Tongue (tissue), 2 donors: ENCODE measurements around the gene ARL8A. TPM values are rescaled to one million over a fixed set of nuclear protein-coding genes. Genes with fewer than 3 reads are reported as not detected.

Experiments
- DNase-seq: peaks from one replicate; pipeline ENCODE4 v3.0.0-alpha.2; 2015
- total RNA-seq: library from RNA; depleted of rRNA; stranded (reverse); fragments of >200 nt; gene quantifications from one replicate; pipeline ENCODE4 v1.2.3, GENCODE V29; 2014

The ARL8A gene
- total RNA-seq, 1 donor from 2014 or later = 29.8 TPM

GRCh38 chr1:202135221-202135721 is 9.3 kb downstream of the ARL8A start:
- DNase-seq = peak; percentile 79

GRCh38 chr1:202134645-202135172 is 9.8 kb downstream of the ARL8A start:
- DNase-seq = no peak

- no peak for DNase-seq
Measured at GRCh38 chr1:202133989-202134388, 10.5 kb downstream of the ARL8A start.

- no peak for DNase-seq
Measured at GRCh38 chr1:202133496-202133895, 11.0 kb downstream of the ARL8A start.

- DNase-seq = no peak
Measured at GRCh38 chr1:202133001-202133400, 11.5 kb downstream of the ARL8A start.

GRCh38 chr1:202131956-202132821 is 12.3 kb downstream of the ARL8A start:
- DNase-seq = no peak

- DNase-seq = no peak
Measured at GRCh38 chr1:202130816-202131522, 13.6 kb downstream of the ARL8A start.

- no peak for DNase-seq
Measured at GRCh38 chr1:202130297-202130721, 14.2 kb downstream of the ARL8A start.

- DNase-seq = no peak
Measured at GRCh38 chr1:202129453-202130296, 14.9 kb downstream of the ARL8A start.

DNA sequence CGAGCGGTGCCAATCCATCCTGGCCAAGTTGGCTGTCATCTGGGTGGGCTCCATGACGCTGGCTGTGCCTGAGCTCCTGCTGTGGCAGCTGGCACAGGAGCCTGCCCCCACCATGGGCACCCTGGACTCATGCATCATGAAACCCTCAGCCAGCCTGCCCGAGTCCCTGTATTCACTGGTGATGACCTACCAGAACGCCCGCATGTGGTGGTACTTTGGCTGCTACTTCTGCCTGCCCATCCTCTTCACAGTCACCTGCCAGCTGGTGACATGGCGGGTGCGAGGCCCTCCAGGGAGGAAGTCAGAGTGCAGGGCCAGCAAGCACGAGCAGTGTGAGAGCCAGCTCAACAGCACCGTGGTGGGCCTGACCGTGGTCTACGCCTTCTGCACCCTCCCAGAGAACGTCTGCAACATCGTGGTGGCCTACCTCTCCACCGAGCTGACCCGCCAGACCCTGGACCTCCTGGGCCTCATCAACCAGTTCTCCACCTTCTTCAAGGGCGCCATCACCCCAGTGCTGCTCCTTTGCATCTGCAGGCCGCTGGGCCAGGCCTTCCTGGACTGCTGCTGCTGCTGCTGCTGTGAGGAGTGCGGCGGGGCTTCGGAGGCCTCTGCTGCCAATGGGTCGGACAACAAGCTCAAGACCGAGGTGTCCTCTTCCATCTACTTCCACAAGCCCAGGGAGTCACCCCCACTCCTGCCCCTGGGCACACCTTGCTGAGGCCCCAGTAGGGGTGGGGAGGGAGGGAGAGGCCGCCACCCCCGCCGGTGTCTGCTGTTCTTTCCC is 16.5 kb downstream of the ARL8A start:
- DNase-seq = no peak

DNA sequence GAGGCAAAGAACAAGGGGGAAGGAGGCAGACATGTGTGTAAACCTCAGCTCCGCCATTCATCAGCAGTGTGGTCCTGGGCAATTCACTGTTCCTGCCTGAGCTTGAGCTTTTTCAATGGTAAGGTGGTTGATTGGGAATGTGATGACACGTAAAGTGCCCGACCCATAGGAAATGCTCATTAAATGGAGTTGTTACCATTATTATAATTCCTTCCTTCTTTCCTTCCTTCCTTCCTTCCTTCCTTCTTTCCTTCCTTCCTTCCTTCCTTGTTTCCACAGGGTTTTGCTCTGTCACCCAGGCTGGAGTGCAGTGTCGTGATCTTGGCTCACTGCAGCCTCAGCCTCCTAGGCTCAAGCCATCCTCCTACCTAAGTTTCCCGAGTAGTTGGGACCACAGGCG is 17.5 kb downstream of the ARL8A start:
- DNase-seq = no peak

DNA sequence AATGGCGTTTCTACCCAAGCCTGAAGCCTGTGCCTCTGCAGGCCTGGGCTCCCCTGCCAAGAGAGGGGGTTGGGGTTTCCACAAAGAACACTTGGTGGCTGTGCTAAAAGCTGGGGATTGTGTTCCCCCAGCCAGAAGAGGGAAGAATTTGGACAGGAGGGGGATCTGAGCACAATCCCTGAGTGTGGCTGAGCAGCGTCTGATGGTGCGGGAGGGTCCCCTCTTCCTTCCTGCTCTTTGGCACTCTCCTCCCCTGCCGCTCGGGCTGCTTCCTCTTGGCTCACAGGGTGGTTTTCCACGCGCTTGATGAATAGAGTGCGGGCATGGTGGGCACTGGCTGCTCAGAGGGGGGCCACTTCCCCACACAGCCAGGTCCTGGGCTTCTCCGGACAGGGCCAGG is 18.1 kb downstream of the ARL8A start:
- no peak for DNase-seq

- no peak for DNase-seq
Measured at GRCh38 chr1:202125611-202126010, 18.9 kb downstream of the ARL8A start.

DNA sequence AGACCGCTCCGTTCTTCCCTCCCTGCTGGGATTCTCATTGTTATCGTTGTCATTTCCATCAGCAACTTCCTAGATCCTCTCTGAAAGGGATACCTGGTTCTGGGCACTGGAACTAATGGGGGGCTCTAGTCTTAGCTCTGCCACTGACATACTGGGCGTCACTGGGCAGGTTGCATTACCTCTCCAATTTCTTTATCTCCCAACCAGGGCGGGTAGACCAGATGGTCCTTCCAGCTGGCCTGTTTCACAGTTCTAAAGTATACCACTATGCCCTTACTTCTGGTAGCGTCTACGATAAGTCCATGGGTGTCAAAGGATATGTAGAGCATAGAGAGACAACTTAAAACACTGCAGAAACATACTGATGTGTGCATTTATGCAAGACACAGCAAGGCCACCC is 20.4 kb downstream of the ARL8A start:
- no peak for DNase-seq

DNA sequence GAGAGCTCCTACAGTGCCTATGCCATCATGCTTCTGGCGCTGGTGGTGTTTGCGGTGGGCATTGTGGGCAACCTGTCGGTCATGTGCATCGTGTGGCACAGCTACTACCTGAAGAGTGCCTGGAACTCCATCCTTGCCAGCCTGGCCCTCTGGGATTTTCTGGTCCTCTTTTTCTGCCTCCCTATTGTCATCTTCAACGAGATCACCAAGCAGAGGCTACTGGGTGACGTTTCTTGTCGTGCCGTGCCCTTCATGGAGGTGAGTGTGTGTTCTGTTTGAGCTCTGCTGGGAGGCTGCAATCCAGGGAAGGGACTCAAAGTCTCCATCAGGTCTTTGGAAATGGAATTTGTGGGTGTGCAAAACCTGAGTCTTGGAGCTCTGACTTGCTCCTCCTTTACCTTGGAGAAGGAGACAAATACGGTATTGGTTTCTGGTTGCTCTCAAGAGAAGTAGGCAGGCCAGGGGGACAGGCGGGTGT is 21.2 kb downstream of the ARL8A start:
- DNase-seq = no peak

DNA sequence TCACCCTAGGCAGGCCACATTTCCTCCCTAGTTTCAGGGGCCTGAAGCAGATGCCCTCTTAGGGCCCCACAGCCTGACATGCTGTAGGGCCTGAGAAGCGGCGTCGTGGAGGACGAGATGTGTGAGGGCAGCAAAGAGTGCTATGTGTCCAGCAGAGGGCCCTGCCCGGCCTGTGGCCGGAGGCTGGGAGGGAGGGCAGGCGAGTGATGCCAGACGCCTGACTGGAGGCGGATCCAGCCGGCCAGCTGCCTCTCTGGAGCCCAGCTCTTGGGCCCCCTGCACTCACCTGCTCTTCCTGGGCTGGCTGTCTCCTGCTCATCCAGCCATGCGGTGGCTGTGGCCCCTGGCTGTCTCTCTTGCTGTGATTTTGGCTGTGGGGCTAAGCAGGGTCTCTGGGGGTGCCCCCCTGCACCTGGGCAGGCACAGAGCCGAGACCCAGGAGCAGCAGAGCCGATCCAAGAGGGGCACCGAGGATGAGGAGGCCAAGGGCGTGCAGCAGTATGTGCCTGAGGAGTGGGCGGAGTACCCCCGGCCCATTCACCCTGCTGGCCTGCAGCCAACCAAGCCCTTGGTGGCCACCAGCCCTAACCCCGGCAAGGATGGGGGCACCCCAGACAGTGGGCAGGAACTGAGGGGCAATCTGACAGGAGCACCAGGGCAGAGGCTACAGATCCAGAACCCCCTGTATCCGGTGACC is 21.8 kb downstream of the ARL8A start, which contains the start of gene GPR37L1:
Gene GPR37L1, plus strand, starts transcription at position 279 of the 697 bp plus-strand sequence. Its CDS starts 47 bp downstream, at position 326.
- no peak for DNase-seq

DNA sequence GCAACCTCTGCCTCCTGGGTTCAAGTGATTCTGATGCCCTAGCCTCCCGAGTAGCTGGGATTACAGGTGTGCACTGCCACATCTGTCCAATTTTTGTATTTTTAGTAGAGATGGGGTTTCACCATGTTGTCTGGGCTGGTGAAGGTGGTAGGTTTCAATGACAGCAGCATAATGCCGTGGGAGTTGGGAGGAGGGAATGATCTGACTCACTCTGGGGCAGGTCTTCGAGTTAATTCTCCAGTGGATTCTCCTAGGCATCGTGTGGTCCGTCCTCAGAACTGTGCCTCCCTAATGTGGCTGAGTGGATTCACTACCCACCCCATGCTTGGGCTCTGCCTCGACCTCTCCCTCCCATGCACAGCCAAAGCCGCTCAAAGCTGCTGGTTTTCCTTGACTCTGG is 23.5 kb downstream of the ARL8A start:
- DNase-seq = no peak

DNA sequence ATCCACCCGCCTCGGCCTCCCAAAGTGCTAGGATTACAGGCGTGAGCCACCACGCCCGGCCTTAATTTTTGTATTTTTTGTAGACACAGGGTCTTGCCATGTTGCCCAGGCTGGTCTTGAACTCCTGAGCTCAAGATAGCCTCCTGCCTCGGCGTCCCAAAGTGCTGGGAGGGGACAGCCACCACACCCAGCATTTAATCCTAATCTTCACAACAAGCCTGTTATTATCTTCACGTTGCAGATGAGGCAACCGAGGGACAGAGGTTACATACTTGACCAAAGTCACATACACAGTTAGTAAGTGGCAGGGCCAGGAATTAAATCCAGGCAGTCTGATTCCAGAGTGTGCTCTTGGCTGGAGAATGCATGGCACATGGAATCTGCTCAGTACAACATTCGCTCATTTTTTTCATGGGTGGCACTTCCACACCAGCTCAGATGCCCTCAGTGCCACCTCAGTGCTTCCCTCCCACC is 26.6 kb downstream of the ARL8A start:
- DNase-seq = no peak

- no peak for DNase-seq
Measured at GRCh38 chr1:202116287-202116686, 28.2 kb downstream of the ARL8A start.

DNA sequence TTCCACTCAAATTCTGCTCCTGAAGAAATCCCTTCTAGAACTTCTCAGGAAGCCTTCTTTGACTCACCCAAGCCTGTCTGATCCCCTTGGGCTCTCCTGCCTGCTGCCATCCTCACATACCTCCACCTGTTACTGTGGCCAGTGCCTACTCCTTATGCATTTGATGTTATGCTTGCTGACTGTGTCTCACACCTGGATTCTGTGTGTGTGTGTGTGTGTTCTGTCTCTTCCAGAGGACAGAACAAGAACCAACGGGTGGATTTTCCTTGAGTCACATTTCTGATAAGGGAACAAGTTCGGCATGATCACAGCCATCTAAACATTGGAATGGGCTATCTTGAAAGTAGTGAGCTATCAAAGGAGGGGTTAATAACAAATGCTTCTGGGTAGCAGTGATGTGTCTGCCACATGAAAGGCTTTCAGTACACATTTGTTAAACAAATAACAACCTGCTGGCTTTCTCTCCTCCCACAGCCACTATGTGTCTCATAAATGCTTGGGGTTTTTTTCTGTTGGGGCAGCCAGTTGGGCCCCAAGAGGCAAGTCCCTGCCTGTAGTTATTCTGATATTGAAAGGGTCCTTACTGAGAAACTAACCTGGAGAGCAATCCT is 30.7 kb downstream of the ARL8A start:
- DNase-seq = no peak
